GM12878 (cell line): ENCODE measurements around the gene CPD. TPM values are rescaled to one million over a fixed set of nuclear protein-coding genes. Genes with fewer than 3 reads are reported as not detected.

Experiments used
- ATAC-seq: fragments of 200-7000 bp; cut with Tn5 transposase; 3 replicates; pipeline ENCODE4 v1.9.1; 2020; ENCODE audit warnings: mild to moderate bottlenecking, moderate library complexity
- BruUV-seq: library from RNA; stranded (reverse); fragments of 400-500 nt; replicated peaks from 2 replicates; lab custom pipeline; 2021; lab: Mats Ljungman, UMichigan
- CTCF ChIA-PET: fragments of 300-600 bp; sonication (Branson Sonifier 250); formaldehyde crosslinking; extraction: SDS; loops from one replicate; lab custom pipeline; 2021; ENCODE audit warnings: inconsistent platforms; lab: Yijun Ruan, JAX
- POLR2A ChIA-PET: fragments of 350-600 bp; formaldehyde crosslinking; extraction: SDS; loops from one replicate; lab custom pipeline; 2021; ENCODE audit warnings: inconsistent platforms; lab: Charles Lee
- RAD21 ChIA-PET: fragments of 300-600 bp; sonication (Branson Sonifier 250); formaldehyde crosslinking; loops from one replicate; lab custom pipeline; 2023; ENCODE audit warnings: antibody characterized with exemption; ENCODE audit not compliant: unreplicated experiment; lab: Charles Lee
- SMC1A ChIA-PET: fragments of 300-600 bp; sonication (Branson Sonifier 250); formaldehyde crosslinking; loops from one replicate; lab custom pipeline; 2023; ENCODE audit not compliant: unreplicated experiment, uncharacterized antibody; lab: Charles Lee
- DNase-seq: peaks from one replicate; pipeline ENCODE4 v3.0.0-alpha.2; 2011; ENCODE audit warnings: low read depth, low spot score
- FAIRE-seq: peaks from 3 replicates; lab custom pipeline; 2011; peaks lifted over from hg19 to GRCh38; lab: Jason Lieb, UNC
- H2AFZ ChIP-seq: 2 replicates; pipeline ENCODE4 v1.6.0; 2011; ENCODE audit warnings: low read depth, low read length, control low read depth; ENCODE audit not compliant: control insufficient read depth
- H3K27ac ChIP-seq: 2 replicates; pipeline ENCODE4 v1.5.1; 2011; ENCODE audit warnings: control low read depth; ENCODE audit not compliant: control insufficient read depth, insufficient read depth
- H3K27me3 ChIP-seq, 2 experiments: replicated peaks in 1 of 2; 2 replicates each; pipeline versions ENCODE4 v1.6.0 to v1.6.1; 2011; ENCODE audit warnings: low read length in 1 of 2; ENCODE audit not compliant: control insufficient read depth in 2 of 2, insufficient read depth in 2 of 2
- H3K36me3 ChIP-seq, 2 experiments: 2 replicates each; pipeline ENCODE4 v1.5.1; 2011; ENCODE audit warnings: low read length in 1 of 2; ENCODE audit not compliant: control insufficient read depth in 2 of 2, insufficient read depth in 2 of 2
- H3K4me1 ChIP-seq: 2 replicates; pipeline ENCODE4 v1.6.1; 2011; ENCODE audit warnings: mild to moderate bottlenecking, low read length, moderate library complexity, mixed read lengths; ENCODE audit not compliant: control insufficient read depth, insufficient read depth
- H3K4me2 ChIP-seq: 2 replicates; pipeline ENCODE4 v1.6.0; 2011; ENCODE audit warnings: control low read depth; ENCODE audit not compliant: control insufficient read depth, insufficient read depth
- H3K4me3 ChIP-seq: fragments of 200-600 bp; sonication (generic); 2 replicates; pipeline ENCODE4 v1.5.1; 2016
- H3K79me2 ChIP-seq: 2 replicates; pipeline ENCODE4 v1.6.0; 2011; ENCODE audit warnings: low read length; ENCODE audit not compliant: control insufficient read depth, insufficient read depth
- H3K9ac ChIP-seq: 2 replicates; pipeline ENCODE4 v1.8.0; 2011; ENCODE audit warnings: low read length, control low read depth, mixed read lengths; ENCODE audit not compliant: control insufficient read depth, insufficient read depth
- H3K9me3 ChIP-seq: replicated peaks from 3 replicates; pipeline ENCODE4 v1.5.1; 2011; ENCODE audit warnings: mild to moderate bottlenecking, low read length; ENCODE audit not compliant: control insufficient read depth, insufficient read depth
- H4K20me1 ChIP-seq: 2 replicates; pipeline ENCODE4 v1.6.0; 2011; ENCODE audit not compliant: control insufficient read depth, insufficient read depth
- CEBPB ChIP-seq, 2 experiments: fragments of 150-350 bp in 1 of 2; IDR thresholded peaks; 2 replicates each; pipeline ENCODE4 v1.6.1; 2012 to 2014; ENCODE audit warnings: low read depth in 2 of 2, low read length in 2 of 2, borderline replicate concordance in 1 of 2, inconsistent platforms in 1 of 2
- ELK1 ChIP-seq: IDR thresholded peaks from 2 replicates; pipeline ENCODE4 v1.6.1; 2012; ENCODE audit warnings: low read depth, low read length, improper control_type of control experiment
- FOXK2 ChIP-seq: fragments of 450-650 bp; IDR thresholded peaks from 2 replicates; pipeline ENCODE4 v1.6.1; 2017; ENCODE audit warnings: mild to moderate bottlenecking, moderate library complexity
- GABPA ChIP-seq: IDR thresholded peaks from 2 replicates; pipeline ENCODE4 v1.6.1; 2014; ENCODE audit warnings: antibody characterized with exemption, low read depth, mild to moderate bottlenecking, inconsistent platforms
- HDAC2 ChIP-seq: fragments of 200-600 bp; sonication (generic); IDR thresholded peaks from 2 replicates; pipeline ENCODE4 v1.6.1; 2017
- IKZF1 ChIP-seq: fragments of 450-650 bp; conservative IDR thresholded peaks from 2 replicates; pipeline ENCODE4 v1.6.1; 2017; ENCODE audit warnings: antibody characterized with exemption, mild to moderate bottlenecking
- KLF5 ChIP-seq: fragments of 450-650 bp; IDR thresholded peaks from 2 replicates; pipeline ENCODE4 v1.6.1; 2014; ENCODE audit warnings: mild to moderate bottlenecking; ENCODE audit not compliant: partially characterized antibody
- NBN ChIP-seq: fragments of 450-650 bp; IDR thresholded peaks from 2 replicates; pipeline ENCODE4 v1.6.1; 2016
- NFYB ChIP-seq: IDR thresholded peaks from 2 replicates; pipeline ENCODE4 v1.6.1; 2011; ENCODE audit warnings: low read depth, mild to moderate bottlenecking, low read length, improper control_type of control experiment, moderate library complexity; ENCODE audit not compliant: insufficient read depth
- REST ChIP-seq: IDR thresholded peaks from 2 replicates; pipeline ENCODE4 v1.6.1; 2012; ENCODE audit warnings: mild to moderate bottlenecking, low read depth, low read length
- SIX5 ChIP-seq: IDR thresholded peaks from 2 replicates; pipeline ENCODE4 v1.6.1; 2011; ENCODE audit warnings: mild to moderate bottlenecking, low read depth, low read length, moderate library complexity; ENCODE audit not compliant: severe bottlenecking
- SUZ12 ChIP-seq: fragments of 200-600 bp; sonication (generic); IDR thresholded peaks from one replicate; pipeline ENCODE4 v1.6.1; 2018; ENCODE audit warnings: antibody characterized with exemption, mild to moderate bottlenecking; ENCODE audit not compliant: unreplicated experiment
- TAF1 ChIP-seq: IDR thresholded peaks from 2 replicates; pipeline ENCODE4 v1.6.1; 2011; ENCODE audit warnings: mild to moderate bottlenecking, low read depth, low read length, borderline replicate concordance
- USF2 ChIP-seq: IDR thresholded peaks from 2 replicates; pipeline ENCODE4 v1.6.1; 2011; ENCODE audit warnings: low read depth, low read length, improper control_type of control experiment, borderline replicate concordance
- WGBS: methylation state at CpG from one replicate; pipeline ENCODE4 v1.1.6; 2016; ENCODE audit warnings: low lambda C conversion rate; ENCODE audit not compliant: insufficient replicate concordance, insufficient coverage; ENCODE audit errors: missing lambda C conversion rate; 5-methylcytosine and 5-hydroxymethylcytosine counted together
- in situ Hi-C: fragments of 300-500 bp; cut with MboI; formaldehyde crosslinking; loops from 9 replicates; pipeline ENCODE4 v1.14.3; 2018; ENCODE audit warnings: mixed read lengths
- intact Hi-C: fragments of 100-400 bp; cut with micrococcal nuclease; formaldehyde crosslinking; loops from one replicate; pipeline ENCODE4 v1.14.2; 2022; ENCODE audit not compliant: unreplicated experiment
- polyA plus RNA-seq, 11 experiments: library from polyadenylated mRNA; depleted of rRNA in 4 of 11; unstranded in 6 of 11; stranded (reverse) in 5 of 11; fragments of >200 nt; fragmentation: Nextera tagmentation in 4 of 11; fragmentation: Illumina TruSeq in 1 of 11; extraction: Ambion mirVana in 4 of 11; extraction: Trizol in 1 of 11; gene quantifications; 1 replicate in 1 of 11; 2 replicates in 10 of 11; pipeline versions ENCODE4 v1.2.1 to v1.2.3, GENCODE V29; 2011 to 2016; ENCODE audit warnings: inconsistent platforms in 2 of 11, missing spikeins in 2 of 11, low read depth in 1 of 11
- total RNA-seq, 4 experiments: library from RNA; depleted of rRNA in 3 of 4; stranded (reverse); fragments of >200 nt in 3 of 4; fragmentation: Illumina TruSeq in 1 of 4; extraction: Trizol in 1 of 4; gene quantifications; 2 replicates each; pipeline versions ENCODE4 v1.2.1 to v1.2.3, GENCODE V29; 2013 to 2021

CPD gene
- total and polyA plus RNA-seq, 10 of the 15 experiments (the other 5 are each of a cell fraction or from before 2014, with no cell fraction given): 3.5 to 24.2 (median 15.7) TPM

GRCh38 chr17:30366536-30366935 is 12.2 kb upstream of the CPD start (continued):
- no peak for TF ChIP-seq REST
- no peak for TF ChIP-seq TAF1

GRCh38 chr17:30368912-30369720 is 9.6 kb upstream of the CPD start:
- Histone ChIP-seq H3K79me2 (no peaks in the 10 kb centered on the region), H3K4me2 (no peak overlapping the region), H3K4me3 (no peak overlapping the region), H4K20me1 (no peaks in the 10 kb centered on the region), H3K36me3 (no peaks in the 10 kb centered on the region), H3K9ac (no peak overlapping the region), H3K4me1 (peaks cover 4% of the 10 kb centered on the region), H3K27ac (no peak overlapping the region), H3K27me3 (no peaks in the 10 kb centered on the region), H2AFZ (no peak overlapping the region), H3K9me3 (no peaks in the 10 kb centered on the region)
- DNase-seq (no peak), ATAC-seq (no peak; the same call in 2 of the 3 replicates), FAIRE-seq (no peak)
- BruUV-seq: no TSS peak
- CTCF ChIA-PET: interaction anchor here (1.1 kb wide), 1 partner anchor 28 kb away, joined by 4 read pairs; no protein-coding TSS in a partner anchor
- intact Hi-C loops: no loop called here
- RAD21 ChIA-PET: no interaction called here
- SMC1A ChIA-PET: interaction anchor here (0.6 to 1.5 kb wide), 3 partner anchors 11 to 29 kb away, joined by 3 read pairs; no protein-coding TSS in a partner anchor
- in situ Hi-C loops: no loop called here
- POLR2A ChIA-PET: interaction anchor here (0.6 kb wide), 1 partner anchor 116 kb away, joined by 3 read pairs; no protein-coding TSS in a partner anchor
- WGBS: 75% methylated on average over 13 of the region's 13 CpGs
- TF ChIP-seq USF2: no peak
- no peak for TF ChIP-seq KLF5
- no peak for TF ChIP-seq NBN
- TF ChIP-seq IKZF1: no peak
- no peak for TF ChIP-seq GABPA
- TF ChIP-seq CEBPB (IDR thresholded peaks at IDR 0.05; ENCODE audit: borderline replicate concordance in 1 of 2, low read depth in 2 of 2, low read length in 2 of 2): no peak
- no peak for TF ChIP-seq HDAC2
- no peak for TF ChIP-seq SUZ12
- TF ChIP-seq ELK1: no peak
- no peak for TF ChIP-seq FOXK2
- no peak for TF ChIP-seq NFYB
- no peak for TF ChIP-seq SIX5
